Raji (cell line): ENCODE measurements around the gene IRF4.

Experiments used
- POLR2A ChIP-seq: IDR thresholded peaks from 2 replicates; pipeline ENCODE4 v1.6.1; 2011; ENCODE audit warnings: low read depth, low read length, control low read depth; ENCODE audit not compliant: insufficient read depth

IRF4 gene

DNA sequence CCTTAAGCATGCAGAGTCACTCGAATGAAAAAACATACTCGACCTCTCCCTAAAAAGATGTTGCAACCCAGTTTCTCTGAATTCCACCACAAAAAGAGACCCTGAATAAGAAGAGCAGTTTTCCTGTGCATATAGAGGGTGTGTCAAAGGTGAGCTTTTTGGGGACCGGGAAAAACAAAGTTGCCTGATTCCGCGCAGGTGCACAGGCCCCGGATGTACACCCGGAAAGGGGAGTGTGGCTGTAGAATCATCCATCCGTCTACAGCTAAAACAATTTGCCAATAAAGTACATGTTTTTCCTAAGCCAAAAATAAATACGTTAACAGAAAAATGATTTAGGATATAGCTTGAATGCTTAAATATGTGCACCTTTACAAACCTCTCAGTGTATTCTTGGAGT is 41.2 kb upstream of the IRF4 start:
- TF ChIP-seq POLR2A: no peak

DNA sequence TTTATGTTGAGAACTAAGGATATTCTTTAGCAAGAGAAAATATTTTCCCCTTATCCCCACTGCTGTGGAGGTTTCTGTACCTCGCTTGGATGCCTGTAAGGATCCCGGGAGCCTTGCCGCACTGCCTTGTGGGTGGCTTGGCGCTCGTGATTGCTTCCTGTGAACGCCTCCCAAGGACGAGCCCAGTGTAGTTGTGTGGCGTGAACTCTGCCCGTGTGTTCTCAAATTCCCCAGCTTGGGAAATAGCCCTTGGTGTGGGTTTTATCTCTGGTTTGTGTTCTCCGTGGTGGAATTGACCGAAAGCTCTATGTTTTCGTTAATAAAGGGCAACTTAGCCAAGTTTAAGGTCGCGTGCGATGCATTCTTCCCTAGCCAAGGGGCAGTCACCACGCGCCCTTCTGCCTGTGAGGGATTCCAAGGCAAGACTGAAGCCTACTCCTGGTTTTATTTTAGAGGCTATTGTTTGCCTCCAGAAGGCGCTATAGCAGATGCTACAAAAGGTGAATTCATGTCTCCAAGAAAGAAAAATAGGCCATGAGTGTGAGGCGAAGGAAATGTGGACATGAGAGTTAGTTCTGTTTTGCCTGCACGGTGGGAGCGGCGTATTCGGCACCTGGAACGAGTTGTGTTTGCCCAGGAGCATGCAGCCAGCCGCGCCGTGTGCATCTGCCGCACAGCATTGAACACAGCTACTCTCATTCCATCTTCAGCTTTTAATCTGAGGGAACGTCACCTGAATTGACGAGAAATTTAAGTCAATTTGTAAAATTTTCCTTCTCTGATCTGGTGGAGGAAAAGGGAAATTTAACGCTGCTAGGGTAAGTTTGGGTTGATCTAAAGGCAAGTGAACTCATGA is 40.3 kb upstream of the IRF4 start:
- TF ChIP-seq POLR2A: no peak

DNA sequence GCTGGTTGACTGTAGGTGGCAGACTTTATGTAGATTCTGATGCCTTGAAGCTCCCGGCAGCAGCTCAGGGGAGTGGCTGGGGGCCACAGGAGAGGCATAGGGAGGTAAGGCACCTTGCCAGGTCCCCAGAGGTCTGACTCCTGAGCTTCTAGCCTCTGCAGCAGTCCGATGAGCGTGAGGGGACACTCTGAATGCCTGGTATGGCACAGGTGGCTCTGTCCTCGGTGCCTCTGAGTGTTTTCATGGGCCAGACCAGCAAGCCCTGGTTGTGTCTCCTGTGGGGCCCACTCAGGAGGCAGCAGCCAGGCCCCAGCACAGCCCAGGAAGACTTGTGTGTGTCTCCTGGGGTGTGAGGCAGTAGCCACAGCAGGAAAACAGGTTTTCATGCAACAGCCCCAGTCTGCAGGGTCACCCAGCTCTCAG is 39.7 kb upstream of the IRF4 start:
- no peak for TF ChIP-seq POLR2A

DNA sequence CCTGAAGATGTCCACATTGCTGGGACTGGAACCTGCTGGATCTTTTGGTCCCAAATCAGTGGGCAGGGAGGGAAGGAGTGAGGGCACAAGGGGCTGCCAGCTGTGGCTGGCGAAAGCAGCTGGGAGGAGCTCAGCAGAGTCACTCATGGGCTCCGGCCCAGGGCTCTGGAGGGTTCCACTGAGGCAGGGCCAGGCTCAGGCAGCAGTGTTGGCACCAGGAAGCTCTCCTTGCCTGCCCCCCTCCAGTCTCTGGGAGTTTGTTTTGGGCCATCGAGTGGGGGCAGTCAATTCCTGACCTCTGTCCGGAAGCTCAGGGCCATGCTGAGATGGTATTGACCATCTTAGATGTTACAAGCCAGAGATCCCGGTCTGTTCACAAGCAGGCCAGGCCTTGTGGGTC is 39.1 kb upstream of the IRF4 start:
- TF ChIP-seq POLR2A: no peak

DNA sequence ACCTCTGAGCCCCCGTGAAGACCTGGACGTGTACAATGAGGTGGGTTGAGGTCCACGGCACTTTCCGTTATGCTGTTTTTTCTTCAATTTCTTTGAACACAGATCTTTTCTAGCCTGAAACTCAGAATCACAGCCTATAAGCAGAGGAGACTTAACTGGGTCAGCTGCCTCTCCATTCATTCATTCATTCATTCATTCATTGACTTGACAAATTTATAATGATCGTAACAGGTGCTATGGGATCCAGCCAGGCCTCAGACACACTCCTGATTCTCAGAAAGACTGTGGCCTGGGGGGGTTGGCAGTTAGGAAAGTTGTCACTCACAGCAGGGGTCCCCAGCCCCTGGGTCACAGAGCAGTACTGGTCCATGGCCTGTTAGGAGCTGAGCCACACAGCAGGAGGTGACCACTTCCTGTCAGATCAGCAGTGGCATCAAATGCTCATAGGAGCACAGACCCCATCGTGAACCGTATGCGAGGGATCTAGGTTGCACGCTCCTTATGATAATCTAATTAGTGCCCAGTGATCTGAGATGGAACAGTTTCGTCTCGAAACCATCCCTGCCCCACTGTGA is 38.6 kb upstream of the IRF4 start:
- TF ChIP-seq POLR2A: no peak

DNA sequence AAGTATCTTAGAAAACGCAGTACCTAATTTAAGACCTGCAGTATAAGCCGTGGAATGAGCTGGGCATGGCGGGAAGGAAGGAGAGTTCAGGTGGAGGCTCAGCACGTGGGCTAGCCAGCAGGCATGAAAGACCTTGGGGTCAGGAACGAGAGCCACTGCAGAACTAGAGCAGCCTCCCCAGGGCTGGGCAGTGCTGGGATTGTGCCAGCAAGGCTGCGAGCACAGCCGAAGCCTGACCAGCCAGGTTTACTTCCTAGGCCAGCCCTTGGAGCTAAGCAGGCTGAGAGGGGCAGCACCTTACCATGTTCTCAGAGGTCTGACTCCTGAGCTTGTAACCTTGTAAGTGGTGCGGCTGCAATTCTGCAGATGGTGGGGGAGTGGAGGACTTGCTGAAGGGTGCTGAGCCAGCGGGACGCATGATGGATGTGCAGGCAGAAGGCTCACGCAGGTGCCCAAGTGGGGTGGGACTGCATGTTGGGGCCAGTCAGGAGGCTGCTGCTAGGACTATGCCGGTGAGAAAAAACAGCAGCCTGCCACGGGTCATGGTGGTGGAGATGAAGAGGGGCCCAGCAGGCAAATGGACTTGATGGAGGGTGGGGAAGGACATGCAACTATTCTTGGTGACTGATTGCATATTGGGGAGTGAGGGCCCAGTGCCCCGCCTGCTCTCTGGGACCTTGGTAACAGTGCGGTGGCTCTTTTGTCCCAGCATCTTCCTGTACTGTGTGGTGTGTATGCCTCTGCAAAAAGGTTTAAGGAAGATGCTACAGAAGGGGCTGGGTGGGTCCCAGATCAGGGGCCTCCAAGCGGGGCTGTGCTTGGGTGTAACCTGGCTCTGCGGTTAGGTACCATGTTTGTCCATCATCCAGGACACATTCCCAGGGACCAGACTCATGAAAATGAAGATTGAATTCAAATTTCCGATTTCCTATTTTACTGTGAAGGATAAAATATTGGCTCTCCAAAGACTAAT is 37.6 kb upstream of the IRF4 start:
- TF ChIP-seq POLR2A: no peak

DNA sequence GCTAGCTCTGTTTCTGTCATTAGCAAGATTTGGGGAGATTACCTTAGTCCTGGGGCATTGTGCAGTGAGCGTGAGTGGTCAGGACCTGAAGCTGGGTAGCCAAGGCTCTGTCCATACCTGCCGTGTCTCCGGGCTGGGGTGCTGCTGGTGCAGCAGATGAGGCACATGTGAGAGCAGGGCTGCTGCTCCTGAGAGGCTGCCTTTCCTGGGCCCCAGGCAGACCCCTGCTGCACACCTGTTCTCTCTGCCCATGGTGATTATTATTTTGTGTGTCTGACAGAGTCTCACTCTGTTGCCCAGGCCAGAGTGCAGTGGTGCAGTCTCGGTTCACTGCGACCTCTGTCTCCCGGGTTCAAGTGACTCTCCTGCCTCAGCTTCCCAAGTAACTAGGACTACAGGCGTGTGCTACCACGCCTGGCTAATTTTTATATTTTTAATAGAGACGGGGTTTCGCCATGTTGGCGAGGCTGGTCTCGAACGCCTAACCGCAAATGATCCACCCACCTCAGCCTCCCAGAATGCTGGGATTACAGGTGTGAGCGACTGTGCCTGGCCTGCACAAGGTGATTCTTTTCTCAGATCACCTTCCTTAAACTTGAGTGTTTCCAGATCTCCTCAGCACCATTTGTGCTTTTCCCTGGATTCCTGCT is 36.8 kb upstream of the IRF4 start:
- TF ChIP-seq POLR2A: no peak

DNA sequence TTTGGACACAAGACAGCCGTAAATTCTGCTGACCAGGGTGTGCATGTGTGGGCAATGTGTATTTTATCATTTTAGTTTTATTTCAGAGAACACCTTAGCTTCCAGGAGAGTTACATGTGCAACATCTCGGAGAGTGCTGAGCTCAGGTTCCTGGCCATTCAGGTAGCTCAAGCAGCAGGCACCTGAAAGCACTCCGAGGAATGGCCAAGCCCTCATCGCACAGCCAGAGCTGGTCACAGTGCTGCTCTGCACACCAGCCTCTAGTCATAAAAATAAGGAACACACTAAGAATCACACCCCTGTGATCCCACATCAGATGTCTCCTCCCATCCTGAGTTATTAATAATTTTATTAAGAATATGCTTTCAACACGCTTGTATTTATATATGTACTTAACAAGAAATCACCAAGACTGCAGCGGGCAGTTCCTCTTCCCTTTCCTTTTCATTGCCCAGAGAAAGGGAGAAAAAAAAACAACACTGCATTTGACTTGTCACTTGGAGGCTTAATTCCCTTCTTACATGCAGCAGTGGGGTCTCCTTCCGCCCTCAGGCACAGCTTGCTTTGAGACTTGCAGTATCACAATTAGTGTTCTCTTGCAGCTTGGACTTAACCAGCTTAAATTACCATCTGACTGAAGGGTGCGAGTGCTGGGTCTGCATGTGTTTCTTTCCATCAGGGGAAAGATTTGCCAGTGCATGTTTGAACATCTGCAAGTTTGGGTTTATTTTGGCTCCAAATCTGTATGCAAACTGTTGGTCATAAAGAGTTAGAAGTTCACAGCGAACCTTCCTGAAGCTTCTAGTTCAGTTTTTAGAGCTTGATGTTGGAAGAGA is 36.0 kb upstream of the IRF4 start:
- no peak for TF ChIP-seq POLR2A

DNA sequence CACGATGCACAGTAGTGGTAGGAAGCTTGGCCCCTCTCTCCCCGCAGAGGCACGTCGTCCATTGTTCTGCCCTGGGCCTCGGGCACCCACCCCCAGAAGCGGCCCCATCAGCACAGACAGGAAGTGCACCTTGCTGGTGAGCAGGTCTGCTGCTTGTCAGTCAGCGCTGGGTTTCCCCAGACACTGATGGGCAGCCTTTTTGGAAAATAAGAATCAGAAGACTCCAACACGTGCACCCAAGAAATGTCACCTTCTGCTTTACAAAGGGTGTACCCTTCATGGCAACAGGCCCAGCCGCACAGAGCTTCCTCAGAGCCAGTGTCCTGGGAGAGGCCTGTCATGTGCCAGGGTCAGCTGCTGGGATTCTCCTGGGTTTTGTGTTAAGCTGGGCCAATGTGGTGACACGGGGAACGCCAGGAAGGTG is 34.7 kb upstream of the IRF4 start:
- no peak for TF ChIP-seq POLR2A

DNA sequence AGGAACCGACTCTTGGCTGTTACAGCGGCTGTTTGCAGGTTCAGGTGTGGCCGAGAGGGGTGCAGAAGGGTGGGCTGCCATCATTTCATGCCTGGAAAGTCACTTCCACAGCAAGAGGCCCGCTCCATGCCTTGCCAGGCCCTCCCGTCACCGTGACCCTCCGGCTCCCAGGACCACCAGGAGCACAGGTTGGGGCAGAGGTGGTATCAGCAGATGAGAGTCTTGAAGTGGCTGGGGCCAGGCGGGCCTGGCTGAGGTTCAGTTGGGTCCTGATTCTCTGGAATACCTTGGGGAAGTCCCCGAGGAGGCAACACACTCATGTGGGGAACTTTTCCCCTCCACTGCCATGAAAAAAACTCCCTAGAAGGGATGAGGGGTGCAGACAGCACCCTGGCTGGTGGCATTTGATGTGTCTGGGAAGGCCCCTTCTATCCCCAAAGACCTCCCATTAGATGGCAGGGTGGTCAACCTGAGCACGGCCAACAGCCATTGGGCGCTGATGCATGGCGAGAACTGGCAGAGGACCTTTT is 34.2 kb upstream of the IRF4 start:
- TF ChIP-seq POLR2A: no peak

DNA sequence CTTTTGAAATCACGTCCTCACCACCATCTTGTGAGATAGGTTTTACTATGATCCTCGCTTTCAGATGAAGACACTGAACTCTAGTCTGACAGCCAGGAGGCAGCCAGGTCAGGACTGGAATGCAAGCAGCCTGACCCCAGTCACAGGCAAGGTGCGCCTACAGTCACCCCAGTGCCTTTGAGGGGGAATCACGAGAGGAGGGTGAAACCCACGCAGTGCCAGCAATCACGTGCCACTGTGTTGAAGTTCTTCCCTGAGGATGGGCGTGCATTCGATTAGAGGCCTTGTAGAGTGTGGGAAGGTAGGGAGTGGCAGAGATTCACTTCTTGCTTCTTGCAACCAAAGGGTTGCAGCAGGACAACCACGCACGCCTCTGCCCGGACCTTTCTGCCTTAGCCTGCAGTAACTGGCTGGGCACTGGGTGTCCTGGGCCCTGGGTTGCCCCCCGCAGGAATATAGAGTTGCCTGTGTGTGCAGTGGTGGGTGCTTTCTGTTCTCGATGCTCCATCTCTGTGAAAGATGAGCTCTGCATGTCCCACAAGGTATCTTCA is 33.7 kb upstream of the IRF4 start:
- no peak for TF ChIP-seq POLR2A

DNA sequence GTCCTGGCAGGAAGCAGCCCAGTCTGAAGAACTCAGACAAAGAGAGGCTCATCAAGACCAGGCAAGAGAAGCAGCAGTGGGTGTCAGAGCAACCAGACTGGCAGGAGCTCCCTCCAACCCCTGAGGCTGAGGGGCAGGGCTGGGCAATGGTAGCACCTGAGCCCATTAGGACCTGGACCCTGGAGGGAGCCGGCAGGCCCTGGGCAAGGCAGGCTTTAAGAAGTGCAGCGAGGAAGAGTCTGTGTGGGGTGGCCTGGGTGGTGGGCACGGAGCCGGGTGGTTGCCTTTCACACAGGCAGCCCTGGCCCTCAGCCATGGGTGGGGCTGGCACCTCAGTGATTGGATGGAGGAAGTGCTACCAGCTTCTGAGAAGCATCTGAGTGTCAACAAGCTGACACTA is 33.1 kb upstream of the IRF4 start:
- TF ChIP-seq POLR2A: no peak

DNA sequence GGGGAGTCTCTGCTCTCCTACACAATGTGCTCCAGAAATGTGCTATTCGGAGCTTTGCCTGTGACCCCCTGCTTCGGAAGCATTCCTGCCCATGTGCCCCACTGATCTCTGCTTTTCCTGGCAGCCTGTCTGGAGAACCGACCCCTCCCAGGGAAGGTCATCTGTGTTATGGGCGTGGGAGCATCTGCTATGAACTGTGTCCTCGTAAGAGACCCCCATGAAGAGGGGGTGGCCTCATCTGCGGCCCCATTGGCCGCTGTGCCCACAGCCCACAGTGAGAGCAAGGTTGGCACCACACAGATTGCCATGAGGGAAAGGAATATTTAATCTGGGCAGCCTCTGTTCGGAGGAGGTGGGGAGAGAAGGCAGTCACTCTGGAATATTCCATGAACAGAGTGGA is 32.7 kb upstream of the IRF4 start:
- TF ChIP-seq POLR2A: no peak
